Stomach (tissue), 9 donors: ENCODE results near the gene P2RX4. TPM values are rescaled to one million over a fixed set of nuclear protein-coding genes. Genes with fewer than 3 reads are reported as not detected.
"Not testable (repeated sequence)": the region's sequence is repeated elsewhere in the genome, so short reads cannot be mapped to it uniquely, and the experiment has no call there.

ENCODE experiments used
- DNase-seq, 2 donors: peaks; one replicate each; pipeline versions ENCODE4 v3.0.0 to v3.0.0-alpha.2; 2013 to 2019
- H3K27ac ChIP-seq, 5 donors: fragments of 200-600 bp in 4 of 5; sonication (generic) in 4 of 5; one replicate each; pipeline ENCODE4 v1.5.1; 2013 to 2019; ENCODE audit warnings: mild to moderate bottlenecking in 1 of 5, moderate library complexity in 1 of 5
- H3K27me3 ChIP-seq, 3 donors: fragments of 200-600 bp; sonication (generic); one replicate each; pipeline ENCODE4 v1.5.1; 2017 to 2019; ENCODE audit warnings: mixed run types in 1 of 3
- H3K36me3 ChIP-seq, 4 donors: fragments of 200-600 bp; sonication (generic); 1 replicate in 3 of 4; 2 replicates in 1 of 4; pipeline ENCODE4 v1.5.1; 2016 to 2019
- H3K4me1 ChIP-seq, 4 donors: fragments of 200-600 bp; sonication (generic); one replicate each; pipeline ENCODE4 v1.5.1; 2016 to 2019
- H3K4me3 ChIP-seq, 4 donors: fragments of 200-600 bp; sonication (generic) in 3 of 4; one replicate each; pipeline ENCODE4 v1.5.1; 2016 to 2019; ENCODE audit warnings: mild to moderate bottlenecking in 1 of 4
- H3K9me3 ChIP-seq, 4 donors: fragments of 200-600 bp; sonication (generic); one replicate each; pipeline ENCODE4 v1.5.1; 2016 to 2019
- EP300 ChIP-seq: sonication (generic); formaldehyde crosslinking; IDR thresholded peaks from one replicate; pipeline ENCODE4 v1.6.1; 2017; ENCODE audit warnings: antibody characterized with exemption
- POLR2A ChIP-seq, 4 donors: fragments of 450-650 bp; IDR thresholded peaks; one replicate each; pipeline ENCODE4 v1.6.1; 2016; ENCODE audit warnings: antibody characterized with exemption in 4 of 4, control low read depth in 2 of 4, mild to moderate bottlenecking in 1 of 4, moderate library complexity in 1 of 4
- POLR2AphosphoS5 ChIP-seq, 3 donors: sonication (generic); formaldehyde crosslinking; IDR thresholded peaks; one replicate each; pipeline ENCODE4 v1.6.1; 2016; ENCODE audit warnings: antibody characterized with exemption in 3 of 3
- WGBS, 5 donors: extraction: QIAGEN DNeasy Blood & Tissue Kit in 3 of 5; methylation state at CpG; one replicate each; pipeline versions ENCODE4 v1.1.5 to v1.1.7; 2013 to 2018; 5-methylcytosine and 5-hydroxymethylcytosine counted together
- intact Hi-C: fragments of 100-400 bp; cut with DNase I; formaldehyde crosslinking; loops from one replicate; pipeline ENCODE4 v1.15.1; 2023; ENCODE audit warnings: low total_unique reads
- polyA plus RNA-seq, 3 donors: library from polyadenylated mRNA; stranded (reverse); fragments of 200-250 nt; gene quantifications; one replicate each; pipeline ENCODE4 v1.2.3, GENCODE V29; 2013
- total RNA-seq, 5 donors: library from RNA; depleted of rRNA; stranded (reverse); fragments of >200 nt; gene quantifications; one replicate each; pipeline versions ENCODE4 v1.1.0 to v1.2.3, GENCODE V29; 2014 to 2016
- TF ChIP-seq, protein P1 (sequence below), 7 experiments: fragments of 450-650 bp in 4 of 7; fragments of 200-600 bp in 3 of 7; sonication (generic) in 3 of 7; IDR thresholded peaks; one replicate each; pipeline ENCODE4 v1.5.1; 2016 to 2019; ENCODE audit warnings: antibody characterized with exemption in 7 of 7, control low read depth in 2 of 7, mild to moderate bottlenecking in 1 of 7
- donor health status: healthy with polysubstance abuse.
- donor health status: Bipolar disorder and iron deficiency.
- donor health status: healthy.

The P2RX4 gene
- total and polyA plus RNA-seq, 8 donors: 13.8 to 65.2 (median 26.4) TPM

DNA sequence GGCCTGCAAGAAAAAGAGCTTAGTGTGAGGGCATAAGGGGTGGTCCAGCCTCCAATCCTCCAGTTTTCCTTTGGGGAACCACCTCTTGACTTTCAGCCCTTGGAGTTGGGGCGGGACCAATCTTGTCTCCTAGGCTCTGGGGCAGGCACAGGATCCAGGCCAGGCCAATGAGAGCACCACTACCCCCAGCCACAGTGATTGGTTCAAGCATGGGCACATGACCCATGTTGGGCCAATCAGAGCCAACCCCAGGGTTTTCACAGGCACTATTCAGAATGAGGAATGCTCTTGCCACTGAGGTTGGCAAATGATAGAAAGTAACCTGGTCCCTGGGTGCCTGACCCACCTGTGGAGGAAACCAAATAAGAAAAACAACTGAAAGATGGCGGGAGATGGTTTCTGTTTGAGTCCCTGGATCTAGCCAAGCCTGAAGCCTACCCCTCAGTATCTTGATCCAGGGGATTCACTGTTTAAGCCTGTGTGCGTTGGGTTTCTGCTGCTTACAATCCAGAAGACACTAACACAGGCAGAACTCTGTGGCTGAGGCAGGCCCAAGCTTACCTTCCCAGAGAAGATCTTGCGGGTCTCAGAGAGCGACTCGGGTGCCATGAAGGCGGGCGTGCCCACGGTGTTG is 42.9 kb downstream of the P2RX4 start:
- TF ChIP-seq POLR2A (IDR thresholded peaks at IDR 0.05): no peak
- TF ChIP-seq, protein P1, sequence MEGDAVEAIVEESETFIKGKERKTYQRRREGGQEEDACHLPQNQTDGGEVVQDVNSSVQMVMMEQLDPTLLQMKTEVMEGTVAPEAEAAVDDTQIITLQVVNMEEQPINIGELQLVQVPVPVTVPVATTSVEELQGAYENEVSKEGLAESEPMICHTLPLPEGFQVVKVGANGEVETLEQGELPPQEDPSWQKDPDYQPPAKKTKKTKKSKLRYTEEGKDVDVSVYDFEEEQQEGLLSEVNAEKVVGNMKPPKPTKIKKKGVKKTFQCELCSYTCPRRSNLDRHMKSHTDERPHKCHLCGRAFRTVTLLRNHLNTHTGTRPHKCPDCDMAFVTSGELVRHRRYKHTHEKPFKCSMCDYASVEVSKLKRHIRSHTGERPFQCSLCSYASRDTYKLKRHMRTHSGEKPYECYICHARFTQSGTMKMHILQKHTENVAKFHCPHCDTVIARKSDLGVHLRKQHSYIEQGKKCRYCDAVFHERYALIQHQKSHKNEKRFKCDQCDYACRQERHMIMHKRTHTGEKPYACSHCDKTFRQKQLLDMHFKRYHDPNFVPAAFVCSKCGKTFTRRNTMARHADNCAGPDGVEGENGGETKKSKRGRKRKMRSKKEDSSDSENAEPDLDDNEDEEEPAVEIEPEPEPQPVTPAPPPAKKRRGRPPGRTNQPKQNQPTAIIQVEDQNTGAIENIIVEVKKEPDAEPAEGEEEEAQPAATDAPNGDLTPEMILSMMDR (IDR thresholded peaks at IDR 0.05): no peak
- TF ChIP-seq POLR2AphosphoS5 (IDR thresholded peaks at IDR 0.05): no peak
- no peak for TF ChIP-seq EP300
- intact Hi-C loops: no loop called here
- WGBS, 5 donors: 86 to 99% (median 93%) methylated on average over 9 of the region's 9 CpGs
- Histone ChIP-seq H3K27me3 (no peaks in the 10 kb centered on the region), H3K4me3 (no peak overlapping the region), H3K4me1 (no peaks in the 10 kb centered on the region), H3K36me3 (peaks cover 57 to 98% (median 91%) of the 10 kb centered on the region in 4 donors), H3K9me3 (no peaks in the 10 kb centered on the region), H3K27ac (no peak overlapping the region)
- no peak for DNase-seq

DNA sequence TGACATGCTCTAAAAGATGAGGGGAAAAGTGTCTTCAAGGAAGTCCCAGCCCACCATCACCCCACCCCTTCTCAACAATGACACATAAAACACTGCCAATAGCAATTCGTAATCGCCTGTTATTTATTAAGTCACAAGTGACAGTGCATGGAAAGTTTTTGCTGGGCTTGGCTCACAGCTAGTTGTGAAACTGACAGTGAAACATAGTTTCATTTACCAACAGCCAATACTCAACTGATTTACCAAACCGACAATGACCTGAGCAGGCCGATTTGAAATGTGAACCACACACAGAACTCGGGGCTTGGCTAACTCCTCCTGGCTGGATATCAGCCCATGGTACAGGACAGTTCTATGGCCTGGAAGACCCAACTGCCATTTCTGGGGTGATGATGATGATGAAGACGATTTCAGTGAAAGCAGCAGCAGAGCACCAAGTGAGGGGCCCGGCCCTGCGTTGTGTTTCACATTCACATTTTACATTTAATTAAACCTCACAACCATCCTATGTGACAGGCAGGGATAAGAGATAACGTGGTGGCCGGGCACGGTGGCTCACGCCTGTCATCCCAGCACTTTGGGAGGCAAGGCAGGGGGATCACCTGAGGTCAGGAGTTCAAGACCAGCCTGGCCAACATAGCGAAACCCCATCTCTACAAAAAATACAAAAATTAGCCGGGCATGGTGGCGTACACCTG is 43.9 kb downstream of the P2RX4 start:
- intact Hi-C loops: no loop called here
- no peaks in the 10 kb centered on the region for H3K4me1 ChIP-seq
- H3K27ac ChIP-seq: no peak overlapping the region
- TF ChIP-seq POLR2AphosphoS5 (IDR thresholded peaks at IDR 0.05): no peak
- no peak for TF ChIP-seq POLR2A (IDR thresholded peaks at IDR 0.05)
- TF ChIP-seq, protein P1 (IDR thresholded peaks at IDR 0.05): no peak
- no peak for TF ChIP-seq EP300
- no peak overlapping the region for H3K4me3 ChIP-seq
- H3K9me3 ChIP-seq: no peaks in the 10 kb centered on the region
- H3K36me3 ChIP-seq: peaks cover 48 to 98% (median 90%) of the 10 kb centered on the region in 4 donors
- WGBS, 5 donors: 94 to 98% (median 96%) methylated on average over 15 of the region's 15 CpGs
- no peak for DNase-seq
- no peaks in the 10 kb centered on the region for H3K27me3 ChIP-seq

DNA sequence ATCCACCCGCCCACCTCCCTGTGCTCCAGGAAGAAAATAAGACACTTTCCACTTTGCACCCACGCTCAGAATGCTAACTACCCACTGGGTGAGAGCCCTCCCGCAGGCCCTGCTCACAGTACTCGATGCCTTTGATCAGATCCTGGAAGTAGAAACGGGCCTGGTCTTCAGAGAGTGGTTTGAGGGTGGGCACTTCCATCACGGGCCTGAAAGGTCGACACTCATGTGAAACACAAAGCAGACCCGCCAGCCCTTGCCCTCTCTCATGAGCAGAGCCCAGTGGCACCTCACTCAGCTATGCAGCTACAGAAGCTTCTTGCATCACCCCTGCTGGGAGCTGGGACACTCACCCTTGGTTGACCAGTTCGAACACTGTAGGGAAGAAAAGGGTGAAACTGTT is 45.5 kb downstream of the P2RX4 start:
- no peaks in the 10 kb centered on the region for H3K4me1 ChIP-seq
- no peaks in the 10 kb centered on the region for H3K9me3 ChIP-seq
- intact Hi-C loops: no loop called here
- DNase-seq: no peak
- TF ChIP-seq EP300 (no peak), POLR2AphosphoS5 (IDR thresholded peaks at IDR 0.05) (no peak), POLR2A (IDR thresholded peaks at IDR 0.05) (no peak)
- TF ChIP-seq, protein P1 (IDR thresholded peaks at IDR 0.05): no peak
- no peak overlapping the region for H3K4me3 ChIP-seq
- 87 to 96% (median 91%) methylated on average over 6 to 9 of the region's 9 CpGs for WGBS, 5 donors
- H3K27me3 ChIP-seq: no peaks in the 10 kb centered on the region
- peaks cover 45 to 98% (median 90%) of the 10 kb centered on the region in 4 donors for H3K36me3 ChIP-seq
- H3K27ac ChIP-seq: no peak overlapping the region

DNA sequence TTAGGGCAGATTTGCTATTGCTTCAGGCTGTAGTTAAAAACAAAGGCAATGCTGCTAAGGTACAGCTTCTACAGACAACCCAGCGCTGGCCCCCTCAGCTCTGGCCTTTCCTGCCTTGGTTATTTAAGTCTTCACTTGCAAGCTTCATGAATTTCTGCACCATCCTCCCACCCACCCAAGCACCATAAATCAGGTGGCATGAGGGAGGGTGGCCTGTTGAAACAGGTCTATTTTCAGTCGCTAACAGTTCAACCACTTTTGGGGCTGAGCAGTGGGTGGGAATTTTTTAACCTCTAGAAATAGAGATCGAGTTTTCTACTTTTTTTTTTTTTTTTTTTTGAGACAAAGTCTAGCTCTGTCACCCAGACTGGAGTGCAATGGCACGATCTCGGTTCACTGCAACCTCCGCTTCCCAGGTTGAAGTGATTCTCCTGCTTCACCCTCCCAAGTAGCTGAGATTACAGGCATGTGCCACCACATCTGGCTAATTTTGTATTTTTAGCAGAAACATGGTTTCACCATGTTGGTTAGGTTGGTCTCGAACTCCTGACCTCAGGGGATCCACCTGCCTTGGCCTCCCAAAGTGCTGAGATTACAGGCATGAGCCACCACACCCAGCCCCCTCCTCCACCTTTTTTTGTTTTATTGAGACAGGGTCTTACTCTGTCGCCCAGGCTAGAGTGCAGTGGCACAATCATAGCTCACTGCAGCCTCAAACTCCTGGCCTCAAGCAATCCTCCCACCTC is 47.9 kb downstream of the P2RX4 start:
- H3K36me3 ChIP-seq: peaks cover 59 to 98% (median 90%) of the 10 kb centered on the region in 4 donors
- 91 to 96% (median 94%) methylated on average over 8 of the region's 8 CpGs for WGBS, 5 donors
- H3K4me1 ChIP-seq, H3K27ac ChIP-seq, DNase-seq, H3K27me3 ChIP-seq, H3K4me3 ChIP-seq, intact Hi-C loops, H3K9me3 ChIP-seq: not testable (repeated sequence)
